Mesenchymal stem cell (in vitro differentiated cells and primary cell): ENCODE measurements around the gene POLR3B.
"Not testable (repeated sequence)": the region's sequence is repeated elsewhere in the genome, so short reads cannot be mapped to it uniquely, and the experiment has no call there.

Experiments
- DNase-seq: peaks from one replicate; pipeline ENCODE4 v3.0.0-alpha.2; 2013
- H2AFZ ChIP-seq: one replicate; pipeline ENCODE4 v1.6.1; 2013; ENCODE audit warnings: low read depth, mild to moderate bottlenecking, control low read depth, inconsistent platforms, low read length, moderate library complexity
- H2AK5ac ChIP-seq: 2 replicates; pipeline ENCODE4 v1.6.1; 2013; ENCODE audit warnings: low read length, moderate library complexity, mild to moderate bottlenecking, inconsistent platforms; ENCODE audit not compliant: severe bottlenecking
- H2BK120ac ChIP-seq: one replicate; pipeline ENCODE4 v1.6.1; 2013; ENCODE audit warnings: low read depth, mild to moderate bottlenecking, inconsistent platforms, low read length, moderate library complexity
- H2BK12ac ChIP-seq, 2 experiments: one replicate each; pipeline ENCODE4 v1.6.1; 2013; ENCODE audit warnings: inconsistent platforms in 2 of 2, low read length in 2 of 2, mild to moderate bottlenecking in 2 of 2, moderate library complexity in 2 of 2, control low read depth in 1 of 2
- H2BK15ac ChIP-seq: one replicate; pipeline ENCODE4 v1.6.1; 2013; ENCODE audit warnings: mild to moderate bottlenecking, low read depth, inconsistent platforms; ENCODE audit not compliant: poor library complexity, severe bottlenecking
- H2BK5ac ChIP-seq: 2 replicates; pipeline ENCODE4 v1.6.1; 2013; ENCODE audit warnings: low read depth, mild to moderate bottlenecking, low read length, control low read depth, inconsistent platforms; ENCODE audit not compliant: poor library complexity, severe bottlenecking
- H3K14ac ChIP-seq, 2 experiments: one replicate each; pipeline ENCODE4 v1.6.1; 2013; ENCODE audit warnings: inconsistent platforms in 2 of 2, low read length in 2 of 2, control low read depth in 1 of 2, mild to moderate bottlenecking in 1 of 2, moderate library complexity in 1 of 2
- H3K18ac ChIP-seq, 2 experiments: one replicate each; pipeline ENCODE4 v1.6.1; 2013; ENCODE audit warnings: inconsistent platforms in 2 of 2, low read length in 2 of 2, control low read depth in 1 of 2, low read depth in 1 of 2, mild to moderate bottlenecking in 1 of 2
- H3K23ac ChIP-seq, 2 experiments: one replicate each; pipeline ENCODE4 v1.6.1; 2013; ENCODE audit warnings: inconsistent platforms in 2 of 2, low read length in 2 of 2, mild to moderate bottlenecking in 2 of 2, moderate library complexity in 2 of 2, control low read depth in 1 of 2
- H3K27ac ChIP-seq: 2 replicates; pipeline ENCODE4 v1.5.1; 2013; ENCODE audit warnings: mild to moderate bottlenecking, moderate library complexity, low read length, control low read depth, inconsistent platforms; ENCODE audit not compliant: poor library complexity, severe bottlenecking
- H3K27me3 ChIP-seq, 2 experiments: 2 replicates each; pipeline versions ENCODE4 v1.6.1 to v1.7.0; 2013; ENCODE audit warnings: low read length in 2 of 2, mild to moderate bottlenecking in 2 of 2, moderate library complexity in 2 of 2, control low read depth in 1 of 2, inconsistent platforms in 1 of 2; ENCODE audit not compliant: control insufficient read depth in 1 of 2, insufficient read depth in 1 of 2
- H3K36me3 ChIP-seq, 2 experiments: 2 replicates each; pipeline versions ENCODE4 v1.6.1 to v1.7.0; 2013; ENCODE audit warnings: low read length in 2 of 2, control low read depth in 1 of 2, inconsistent platforms in 1 of 2, low read depth in 1 of 2, mild to moderate bottlenecking in 1 of 2; ENCODE audit not compliant: insufficient read depth in 2 of 2, control insufficient read depth in 1 of 2
- H3K4ac ChIP-seq, 2 experiments: one replicate each; pipeline ENCODE4 v1.6.1; 2013; ENCODE audit warnings: inconsistent platforms in 2 of 2, low read length in 2 of 2, mild to moderate bottlenecking in 2 of 2, moderate library complexity in 2 of 2, control low read depth in 1 of 2, low read depth in 1 of 2
- H3K4me1 ChIP-seq: 2 replicates; pipeline ENCODE4 v1.6.1; 2013; ENCODE audit warnings: low read depth, low read length, control low read depth; ENCODE audit not compliant: control insufficient read depth, insufficient read depth
- H3K4me2 ChIP-seq: 2 replicates; pipeline ENCODE4 v1.6.1; 2013; ENCODE audit warnings: low read length, mild to moderate bottlenecking, inconsistent platforms; ENCODE audit not compliant: poor library complexity, severe bottlenecking
- H3K4me3 ChIP-seq, 2 experiments: 2 replicates each; pipeline versions ENCODE4 v1.5.1 to v1.7.0; 2013; ENCODE audit warnings: low read length in 2 of 2, mild to moderate bottlenecking in 2 of 2, control low read depth in 1 of 2, low read depth in 1 of 2; ENCODE audit not compliant: insufficient read depth in 1 of 2
- H3K79me1 ChIP-seq: replicated peaks from 2 replicates; pipeline ENCODE4 v1.6.1; 2013; ENCODE audit warnings: mild to moderate bottlenecking, control low read depth, low read length, inconsistent platforms; ENCODE audit not compliant: poor library complexity, severe bottlenecking
- H3K9ac ChIP-seq: 2 replicates; pipeline ENCODE4 v1.7.0; 2013; ENCODE audit warnings: mild to moderate bottlenecking, low read length, moderate library complexity
- H3K9me3 ChIP-seq: 2 replicates; pipeline ENCODE4 v1.7.0; 2013; ENCODE audit warnings: mild to moderate bottlenecking, low read length; ENCODE audit not compliant: control insufficient read depth
- H4K8ac ChIP-seq: one replicate; pipeline ENCODE4 v1.6.1; 2013; ENCODE audit warnings: inconsistent platforms, mild to moderate bottlenecking, low read length, moderate library complexity
- H4K91ac ChIP-seq: one replicate; pipeline ENCODE4 v1.6.1; 2013; ENCODE audit warnings: mild to moderate bottlenecking, low read length, inconsistent platforms
- WGBS: methylation state at CpG from one replicate; pipeline ENCODE4 v1.1.7; 2013; ENCODE audit warnings: mixed read lengths; 5-methylcytosine and 5-hydroxymethylcytosine counted together

The POLR3B gene

DNA sequence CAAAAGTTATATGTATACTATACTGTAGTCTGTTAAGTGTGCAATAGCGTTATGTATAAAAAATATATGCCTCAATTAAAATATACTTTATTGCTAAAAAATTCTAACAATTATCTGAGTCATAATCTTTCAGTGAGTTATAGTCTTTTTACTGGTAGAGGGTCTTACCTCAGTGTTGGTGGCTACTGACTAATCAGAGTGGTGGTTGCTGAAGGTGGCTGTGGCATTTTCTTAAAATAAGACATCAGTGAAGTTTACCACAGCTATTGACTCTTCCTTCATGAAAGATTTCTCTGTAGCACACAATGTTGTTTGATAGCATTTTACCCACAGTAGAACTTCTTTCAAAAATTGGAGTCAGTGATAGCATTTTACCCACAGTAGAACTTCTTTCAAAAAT, 23.4 kb downstream of the POLR3B start:
- Histone ChIP-seq H3K27me3 (no peaks in the 10 kb centered on the region), H3K27ac (no peak overlapping the region), H3K4ac (no peak overlapping the region), H4K91ac (no peak overlapping the region), H2BK120ac (no peak overlapping the region), H4K8ac (no peak overlapping the region), H2BK5ac (no peak overlapping the region), H2AK5ac (no peak overlapping the region), H2BK12ac (no peak overlapping the region), H3K9me3 (peaks cover 13% of the 10 kb centered on the region), H3K9ac (no peak overlapping the region), H3K18ac (no peak overlapping the region), H3K4me2 (no peak overlapping the region), H2AFZ (no peak overlapping the region), H3K23ac (no peak overlapping the region), H3K4me1 (peaks cover under 1% of the 10 kb centered on the region), H2BK15ac (no peak overlapping the region), H3K79me1 (no peaks in the 10 kb centered on the region), H3K36me3 (peaks cover 12 to 91% of the 10 kb centered on the region in 2 experiments), H3K14ac (no peak overlapping the region), H3K4me3 (no peak overlapping the region)
- no peak for DNase-seq
- no CpG with 5 or more reads among the region's 1 CpG for WGBS

DNA sequence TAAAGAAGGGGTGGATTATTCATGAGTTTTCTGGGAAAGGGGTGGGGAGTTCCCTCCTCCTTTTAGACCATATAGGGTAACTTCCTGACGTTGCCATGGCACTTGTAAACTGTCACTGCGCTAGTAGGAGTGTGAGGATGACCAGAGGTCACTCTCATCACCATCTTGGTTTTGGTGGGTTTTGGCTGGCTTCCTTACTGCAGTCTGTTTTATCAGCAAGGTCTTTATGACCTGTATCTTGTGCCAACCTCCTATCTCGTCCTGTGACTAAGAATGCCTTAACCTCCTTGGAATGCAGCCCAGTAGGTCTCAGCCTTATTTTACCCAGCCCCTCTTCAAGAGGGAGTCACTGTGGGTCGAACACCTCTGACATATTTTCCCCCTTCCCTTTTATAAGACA, 24.3 kb downstream of the POLR3B start:
- not testable (repeated sequence) for H4K91ac ChIP-seq, H2BK12ac ChIP-seq, H2BK120ac ChIP-seq, H2BK15ac ChIP-seq, H3K9ac ChIP-seq, H3K4me1 ChIP-seq, H2AFZ ChIP-seq, H3K4ac ChIP-seq, DNase-seq, H3K27me3 ChIP-seq, H3K79me1 ChIP-seq, H3K18ac ChIP-seq, H3K14ac ChIP-seq, H3K4me3 ChIP-seq, H3K23ac ChIP-seq, H3K4me2 ChIP-seq, H2AK5ac ChIP-seq, H3K27ac ChIP-seq, H4K8ac ChIP-seq, H2BK5ac ChIP-seq
- Histone ChIP-seq H3K9me3 (peaks cover 13% of the 10 kb centered on the region), H3K36me3 (peaks cover 12 to 82% of the 10 kb centered on the region in 2 experiments)
- WGBS: 94% methylated on average over 4 of the region's 4 CpGs

DNA sequence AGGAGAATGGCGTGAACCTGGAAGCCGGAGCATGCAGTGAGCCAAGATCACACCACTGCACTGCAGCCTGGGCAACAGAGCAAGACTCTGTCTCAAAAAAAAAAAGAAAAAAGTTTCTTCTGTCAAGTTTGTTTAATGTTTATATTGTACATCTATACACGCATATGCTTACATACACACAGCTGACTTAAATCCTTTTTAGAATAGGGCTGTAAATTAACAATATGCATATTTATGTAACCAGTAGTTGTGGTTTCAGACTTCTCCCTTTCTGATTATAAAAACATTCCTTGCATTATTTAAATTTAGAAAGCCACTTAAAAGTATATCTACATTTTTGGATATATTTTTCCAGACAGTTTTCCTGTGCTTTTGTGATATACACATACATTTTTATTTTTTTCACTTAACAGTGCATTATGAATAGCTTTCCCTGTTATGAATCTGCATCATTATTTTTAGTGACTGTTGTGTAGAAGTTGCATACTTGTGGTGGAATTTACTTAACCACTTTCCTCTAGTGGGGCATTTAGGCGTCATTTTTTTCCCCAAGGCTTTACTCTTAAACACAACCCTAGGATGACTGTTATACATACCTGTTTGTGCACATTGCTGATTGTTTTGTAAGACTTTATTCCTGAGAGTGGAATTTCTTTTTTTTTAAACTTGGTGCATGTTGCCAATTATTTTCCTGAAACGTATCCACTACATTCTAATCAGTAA, 29.4 kb downstream of the POLR3B start:
- DNase-seq: peak; percentile 41
- Histone ChIP-seq H3K4ac (no peak overlapping the region), H3K4me1 (peaks cover 1% of the 10 kb centered on the region), H2AK5ac (no peak overlapping the region), H2BK5ac (no peak overlapping the region), H3K9ac (no peak overlapping the region), H3K4me2 (no peak overlapping the region), H3K36me3 (peaks cover 3 to 43% of the 10 kb centered on the region in 2 experiments), H3K18ac (no peak overlapping the region), H3K23ac (no peak overlapping the region), H3K14ac (no peak overlapping the region), H2BK120ac (no peak overlapping the region), H3K27ac (no peak overlapping the region), H3K9me3 (peaks cover 7% of the 10 kb centered on the region), H3K79me1 (no peaks in the 10 kb centered on the region), H2BK12ac (no peak overlapping the region), H4K91ac (no peak overlapping the region), H2AFZ (no peak overlapping the region), H3K27me3 (no peaks in the 10 kb centered on the region), H4K8ac (no peak overlapping the region), H3K4me3 (no peak overlapping the region), H2BK15ac (no peak overlapping the region)
- WGBS: 93% methylated on average over 2 of the region's 5 CpGs

DNA sequence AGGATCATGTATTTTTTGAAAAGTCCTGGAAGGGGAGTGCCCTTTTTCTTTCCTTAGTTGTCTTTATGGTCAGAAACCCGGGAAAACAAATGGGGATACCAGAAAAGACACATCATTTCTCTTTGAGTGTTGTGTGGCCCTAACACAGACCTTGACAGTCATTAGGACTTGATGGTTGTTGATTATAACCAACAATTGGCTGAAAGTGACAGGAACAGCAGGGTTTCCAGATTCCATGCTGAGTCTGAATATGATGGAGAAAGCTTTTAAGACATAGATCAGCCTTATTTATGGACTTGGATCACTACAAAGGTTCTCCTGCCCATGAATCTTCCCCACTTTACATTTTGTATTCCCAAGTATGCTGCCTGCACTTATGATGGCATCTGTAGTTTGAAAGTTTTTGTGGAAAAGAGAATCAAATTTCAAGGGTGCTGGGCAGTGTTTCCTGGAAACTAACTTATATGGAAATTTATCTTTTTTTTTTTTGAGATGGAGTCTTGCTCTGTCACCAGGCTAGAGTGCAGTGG, 30.4 kb downstream of the POLR3B start:
- H3K4me3 ChIP-seq: no peak overlapping the region
- H3K36me3 ChIP-seq: peaks cover 5 to 36% of the 10 kb centered on the region in 2 experiments
- no peak overlapping the region for H3K4me2 ChIP-seq
- no peak overlapping the region for H2AFZ ChIP-seq
- no peak overlapping the region for H2BK120ac ChIP-seq
- no peak overlapping the region for H4K91ac ChIP-seq
- no peak overlapping the region for H2BK12ac ChIP-seq
- WGBS: 92% methylated on average over 1 of the region's 1 CpG
- no peak overlapping the region for H4K8ac ChIP-seq
- H3K27me3 ChIP-seq: no peaks in the 10 kb centered on the region
- H3K9me3 ChIP-seq: no peaks in the 10 kb centered on the region
- no peak overlapping the region for H2AK5ac ChIP-seq
- no peak overlapping the region for H3K18ac ChIP-seq
- peaks cover 1% of the 10 kb centered on the region for H3K79me1 ChIP-seq
- no peak overlapping the region for H3K4ac ChIP-seq
- DNase-seq: no peak
- H3K23ac ChIP-seq: no peak overlapping the region
- no peak overlapping the region for H3K14ac ChIP-seq
- no peak overlapping the region for H3K27ac ChIP-seq
- no peak overlapping the region for H2BK5ac ChIP-seq
- H3K4me1 ChIP-seq: peaks cover 1% of the 10 kb centered on the region
- H2BK15ac ChIP-seq: no peak overlapping the region
- no peak overlapping the region for H3K9ac ChIP-seq
